ENCODE measurements around the gene FAM78B. TPM values are rescaled to one million over a fixed set of nuclear protein-coding genes. Genes with fewer than 3 reads are reported as not detected.

The FAM78B gene, protein sequence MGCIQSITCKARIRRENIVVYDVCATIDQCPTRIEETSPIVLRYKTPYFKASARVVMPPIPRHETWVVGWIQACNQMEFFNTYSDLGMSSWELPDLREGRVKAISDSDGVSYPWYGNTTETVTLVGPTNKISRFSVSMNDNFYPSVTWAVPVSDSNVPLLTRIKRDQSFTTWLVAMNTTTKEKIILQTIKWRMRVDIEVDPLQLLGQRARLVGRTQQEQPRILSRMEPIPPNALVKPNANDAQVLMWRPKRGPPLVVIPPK
- total RNA-seq: not detected in 2 replicates

GRCh38 chr1:166166698-166167571 lies at the start of gene FAM78B:
TSS of gene FAM78B (minus strand) at chr1:166167001. CDS start at chr1:166166248, 753 bp downstream.
- DNase-seq (ENCODE audit: extremely low read depth, low read depth, low spot score): no peak

- DNase-seq (ENCODE audit: extremely low read depth, low read depth, low spot score): no peak
These were observed 35.7 kb upstream of the FAM78B start for GRCh38 chr1:166202546-166202945.

DNA sequence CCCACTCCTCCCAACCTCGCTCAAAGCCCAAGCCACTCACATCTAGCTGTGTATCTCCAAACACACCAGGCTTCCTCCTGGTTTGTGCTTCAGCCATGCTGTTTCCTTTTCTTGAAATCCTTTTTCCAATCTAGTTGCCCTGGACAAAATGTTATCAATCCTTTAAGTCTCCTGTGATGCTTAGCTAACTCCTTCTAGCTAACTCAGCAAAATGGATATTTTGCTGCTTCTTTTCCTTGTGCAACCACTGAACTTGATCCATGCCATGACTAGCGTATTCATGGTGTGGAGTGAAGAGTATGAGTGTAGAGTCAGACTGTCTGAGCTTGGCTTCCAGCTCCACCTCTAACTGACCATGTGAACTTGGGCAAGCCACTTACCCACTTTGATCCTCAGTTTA lies 33.9 kb upstream of the FAM78B start:
- no peak for DNase-seq (ENCODE audit: extremely low read depth, low read depth, low spot score)

- no peak for DNase-seq (ENCODE audit: extremely low read depth, low read depth, low spot score)
These were observed 30.8 kb upstream of the FAM78B start for GRCh38 chr1:166197597-166197996.

- no peak for DNase-seq (ENCODE audit: extremely low read depth, low read depth, low spot score)
These were observed 30.3 kb upstream of the FAM78B start for GRCh38 chr1:166197141-166197540.

DNA sequence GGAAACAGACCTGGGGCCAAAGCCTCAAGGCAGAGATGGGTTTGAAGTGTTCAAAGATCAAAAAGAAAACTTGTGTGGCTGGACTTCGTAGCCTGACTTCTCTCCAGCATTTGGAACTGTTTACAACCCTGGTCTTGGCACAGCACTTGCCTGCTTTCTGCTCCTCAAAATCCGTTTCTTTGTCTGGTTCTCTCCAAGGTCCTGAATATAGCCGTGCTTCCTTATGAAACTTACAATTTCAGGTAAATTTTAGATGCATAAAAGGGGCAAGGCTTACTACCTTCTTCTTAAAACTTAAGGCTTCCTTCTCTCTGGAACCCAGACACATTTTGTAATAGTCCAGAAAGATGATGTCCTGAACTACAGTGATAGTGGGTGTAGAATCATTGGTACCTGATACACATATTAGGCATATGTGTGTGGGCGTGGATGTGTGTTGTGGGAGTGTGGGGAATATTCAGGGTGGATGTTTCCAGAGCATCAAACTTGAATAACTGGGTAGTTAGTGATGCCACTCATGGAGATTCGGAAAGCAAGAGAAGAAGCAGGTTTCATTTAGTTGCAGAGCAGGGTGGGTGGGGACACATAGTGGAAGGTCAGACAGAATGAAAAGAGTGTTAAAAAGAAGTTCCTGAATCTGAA lies 26.4 kb upstream of the FAM78B start:
- DNase-seq (ENCODE audit: extremely low read depth, low read depth, low spot score): no peak

GRCh38 chr1:166190400-166190799 lies 23.6 kb upstream of the FAM78B start:
- no peak for DNase-seq (ENCODE audit: extremely low read depth, low read depth, low spot score)

DNA sequence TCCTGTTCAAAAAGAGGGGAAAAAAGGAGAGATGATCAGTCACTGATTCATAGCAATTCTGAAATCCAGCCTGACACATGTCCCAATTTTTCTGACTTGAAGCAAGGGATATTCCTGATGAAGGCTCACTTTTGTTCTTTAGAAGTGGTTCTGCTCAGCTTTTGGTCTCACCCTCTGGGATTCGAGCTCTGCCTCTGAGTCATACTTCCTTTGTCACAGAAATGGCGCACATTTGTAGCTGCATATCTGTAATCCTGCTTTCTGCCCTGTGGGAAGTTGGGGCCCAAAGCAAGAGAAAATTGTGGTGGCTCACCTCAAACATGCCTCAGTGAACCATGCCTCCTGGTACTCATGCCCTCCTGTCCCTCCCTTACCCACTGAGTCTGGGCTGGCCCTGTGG lies 22.3 kb upstream of the FAM78B start:
- DNase-seq (ENCODE audit: extremely low read depth, low read depth, low spot score): no peak

DNA sequence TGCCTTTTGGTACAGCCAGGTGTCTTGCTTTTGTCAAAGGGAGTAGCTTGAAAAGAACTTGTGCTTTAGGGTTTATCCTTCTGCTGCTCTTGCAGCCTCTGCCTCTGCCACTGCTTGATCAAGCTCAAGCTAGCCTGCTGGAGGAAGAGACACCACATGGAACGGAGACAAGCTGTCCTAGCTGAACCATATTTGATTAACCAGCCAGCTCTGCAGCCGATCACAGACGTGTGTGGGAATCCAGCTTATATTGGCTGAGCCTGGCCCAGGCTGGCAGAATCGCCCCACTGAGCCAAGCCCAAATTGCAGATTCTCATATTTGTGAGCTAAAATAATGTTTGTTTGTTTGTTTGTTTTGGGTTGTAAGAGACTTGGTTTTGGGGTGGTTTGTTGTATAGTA lies 18.7 kb upstream of the FAM78B start:
- DNase-seq (ENCODE audit: extremely low read depth, low read depth, low spot score): no peak

DNA sequence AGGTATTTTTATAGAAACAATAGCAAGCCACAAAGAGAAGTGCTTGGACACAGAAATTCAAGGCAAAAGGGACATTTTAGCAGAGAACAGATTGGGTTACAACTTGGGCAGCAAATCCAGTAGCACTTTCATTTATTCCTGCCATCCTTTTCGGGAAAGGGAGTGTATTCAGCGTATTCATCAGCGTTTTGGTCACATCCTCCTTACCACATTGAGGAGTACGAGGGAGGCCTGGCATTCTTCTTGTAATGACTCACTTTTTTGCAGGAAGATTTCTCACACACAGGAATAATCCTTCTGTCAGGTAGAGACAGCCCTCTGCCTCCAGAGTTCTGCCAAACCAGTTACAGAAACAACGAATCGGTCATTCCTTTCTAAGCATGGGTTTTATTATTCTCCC lies 18.1 kb upstream of the FAM78B start:
- no peak for DNase-seq (ENCODE audit: extremely low read depth, low read depth, low spot score)

DNA sequence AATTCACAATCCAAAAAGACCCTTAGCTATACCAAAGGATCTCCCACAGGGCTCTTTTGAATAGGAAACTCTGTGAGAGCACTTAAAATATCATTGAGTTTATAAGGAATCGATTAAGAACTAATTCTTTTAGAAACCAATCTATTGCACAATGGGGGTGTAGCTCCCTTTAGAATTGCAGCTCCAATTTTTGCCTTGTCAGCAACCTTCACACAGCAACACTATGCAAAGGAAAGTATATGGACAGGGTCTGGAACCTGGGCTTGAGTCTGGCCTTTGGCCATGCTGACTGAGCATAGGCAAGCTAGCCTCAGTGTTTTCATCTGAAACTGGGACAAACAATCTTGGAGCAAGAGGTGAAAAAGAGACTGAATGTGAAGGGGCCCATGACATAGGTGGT lies 17.2 kb upstream of the FAM78B start:
- DNase-seq (ENCODE audit: extremely low read depth, low read depth, low spot score): no peak

GRCh38 chr1:166182281-166182680 lies 15.5 kb upstream of the FAM78B start:
- DNase-seq (ENCODE audit: extremely low read depth, low read depth, low spot score): no peak

- no peak for DNase-seq (ENCODE audit: extremely low read depth, low read depth, low spot score)
These were observed 9.6 kb upstream of the FAM78B start for GRCh38 chr1:166176416-166176815.

- no peak for DNase-seq (ENCODE audit: extremely low read depth, low read depth, low spot score)
These were observed 8.2 kb upstream of the FAM78B start for GRCh38 chr1:166175032-166175431.

DNA sequence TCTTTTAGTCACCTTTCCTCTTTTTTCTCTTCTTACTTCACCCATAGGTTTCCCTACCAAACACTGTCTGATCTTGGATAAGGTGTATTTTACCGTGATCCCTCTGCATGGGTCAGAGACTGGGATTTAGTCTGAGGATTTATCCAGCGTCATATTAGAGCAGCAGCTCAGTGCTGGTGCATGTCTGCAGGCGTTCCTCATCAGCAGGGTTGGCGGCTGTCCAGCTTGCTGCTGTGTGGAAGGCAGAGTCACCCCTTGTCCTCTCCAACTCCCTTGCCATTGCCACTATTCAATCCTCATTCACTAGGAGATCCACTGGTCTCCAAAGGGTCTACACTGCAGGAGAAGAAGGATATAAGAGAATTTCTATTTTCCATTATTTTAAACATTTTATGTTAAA lies 7.3 kb upstream of the FAM78B start:
- DNase-seq (ENCODE audit: extremely low read depth, low read depth, low spot score): no peak

DNA sequence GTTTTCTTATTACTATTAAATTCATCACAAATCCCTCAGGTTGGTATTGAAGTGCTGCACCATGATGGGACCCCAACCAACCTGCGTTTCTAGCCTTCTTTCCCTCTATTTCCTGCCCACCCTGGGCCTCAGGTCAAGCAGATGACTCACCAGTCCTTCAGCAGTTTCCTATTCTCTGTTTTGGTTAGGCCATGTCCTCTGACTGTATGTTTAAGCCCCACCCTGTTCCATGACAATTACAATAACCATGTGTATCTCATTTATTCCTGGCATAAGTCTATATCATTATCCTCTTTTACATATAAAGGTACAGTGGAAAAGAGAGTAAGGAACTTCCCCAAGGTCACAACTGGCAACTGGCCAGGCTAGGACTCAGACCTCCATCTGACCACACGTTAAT lies 5.3 kb upstream of the FAM78B start:
- DNase-seq (ENCODE audit: extremely low read depth, low read depth, low spot score): no peak

- no peak for DNase-seq (ENCODE audit: extremely low read depth, low read depth, low spot score)
These were observed 3.9 kb upstream of the FAM78B start for GRCh38 chr1:166170726-166171125.

- no peak for DNase-seq (ENCODE audit: extremely low read depth, low read depth, low spot score)
These were observed 3.3 kb upstream of the FAM78B start for GRCh38 chr1:166170075-166170474.

DNA sequence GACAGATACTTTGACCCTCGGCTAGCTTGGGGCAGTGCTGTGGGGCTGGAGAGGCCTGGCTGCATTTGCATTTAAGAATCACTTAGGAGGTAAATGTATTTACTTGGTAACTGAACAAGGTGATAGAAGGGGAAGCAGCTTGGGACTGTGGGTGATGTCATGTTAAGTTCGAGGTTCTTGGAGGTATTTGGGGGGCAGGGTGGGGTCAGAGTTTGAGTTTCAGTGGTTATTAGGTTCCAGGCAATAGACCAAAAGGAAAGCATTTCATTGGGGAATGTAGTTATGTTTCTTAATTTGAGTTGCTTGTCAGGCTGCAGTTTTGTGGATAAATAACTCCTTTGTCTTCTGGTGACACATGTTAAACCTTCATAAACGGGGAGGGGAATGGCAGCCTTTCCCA lies 2.4 kb upstream of the FAM78B start:
- DNase-seq (ENCODE audit: extremely low read depth, low read depth, low spot score): no peak

DNA sequence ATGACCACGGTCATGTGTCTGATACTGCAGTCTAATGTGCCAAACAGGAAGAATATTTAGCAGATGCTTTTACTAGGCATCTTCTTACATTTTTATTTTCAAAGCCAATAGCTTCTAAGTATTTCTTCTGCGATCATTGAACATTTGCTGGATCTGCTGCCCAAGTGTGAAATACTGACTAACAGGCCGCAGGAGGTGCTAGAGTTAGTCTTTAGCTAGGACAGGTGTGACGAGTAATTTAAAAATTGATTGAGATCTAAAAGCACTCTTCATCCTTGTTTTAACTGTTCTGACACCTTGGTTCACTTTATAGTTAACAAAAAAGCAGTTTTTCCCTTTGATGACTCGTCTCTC lies 748 bp upstream of the FAM78B start:
- no peak for DNase-seq (ENCODE audit: extremely low read depth, low read depth, low spot score)

GRCh38 chr1:166166329-166166697 lies 488 bp downstream of the FAM78B start:
- no peak for DNase-seq (ENCODE audit: extremely low read depth, low read depth, low spot score)

All from glomerular endothelial cell (primary cell).